Dedifferentiated amniotic fluid mesenchymal stem cell (primary cell): ENCODE measurements around the gene RPS8.
"Not testable (repeated sequence)": the region's sequence is repeated elsewhere in the genome, so short reads cannot be mapped to it uniquely, and the experiment has no call there.

Source experiments
- DNase-seq: peaks from one replicate; pipeline ENCODE4 v3.0.0-alpha.2; 2016; ENCODE audit errors: extremely low spot score

RPS8 gene

GRCh38 chr1:44775078-44775929, at the start of gene RPS8:
Gene RPS8, plus strand, starts transcription at chr1:44775540. Its CDS starts 57 bp downstream, at chr1:44775597.
- peak; percentile 93 for DNase-seq

- DNase-seq: peak; percentile 97
Measured at GRCh38 chr1:44730741-44731512, 44.4 kb upstream of the RPS8 start, which contains the start of gene RNU5D-1. Gene RNU5D-1, minus strand, starts transcription at chr1:44731170.

GRCh38 chr1:44733365-44733764, 42.0 kb upstream of the RPS8 start:
- no peak for DNase-seq

- DNase-seq: no peak
Measured at GRCh38 chr1:44733784-44734183, 41.6 kb upstream of the RPS8 start.

GRCh38 chr1:44735992-44736391, 39.3 kb upstream of the RPS8 start:
- no peak for DNase-seq

GRCh38 chr1:44738953-44739306, 36.4 kb upstream of the RPS8 start:
- not testable (repeated sequence) for DNase-seq

GRCh38 chr1:44739307-44740178, 35.8 kb upstream of the RPS8 start, which contains the start of gene KIF2C:
Gene KIF2C, plus strand, starts transcription at chr1:44739837. Its CDS starts 96 bp downstream, at chr1:44739933.
- peak; percentile 96 for DNase-seq

GRCh38 chr1:44740179-44740617, 35.1 kb upstream of the RPS8 start:
- DNase-seq: no peak

GRCh38 chr1:44743211-44743610, 32.1 kb upstream of the RPS8 start:
- DNase-seq: no peak

GRCh38 chr1:44747878-44748277, 27.5 kb upstream of the RPS8 start:
- DNase-seq: no peak

- DNase-seq: no peak
Measured at GRCh38 chr1:44757420-44757819, 17.9 kb upstream of the RPS8 start.

- no peak for DNase-seq
Measured at GRCh38 chr1:44759077-44759476, 16.3 kb upstream of the RPS8 start.

- no peak for DNase-seq
Measured at GRCh38 chr1:44760876-44761275, 14.5 kb upstream of the RPS8 start.

GRCh38 chr1:44766421-44766820, 8.9 kb upstream of the RPS8 start:
- DNase-seq: not testable (repeated sequence)

- no peak for DNase-seq
Measured at GRCh38 chr1:44775930-44776729, 790 bp downstream of the RPS8 start.

GRCh38 chr1:44776730-44777068, 1.4 kb downstream of the RPS8 start:
- no peak for DNase-seq

- DNase-seq: no peak
Measured at GRCh38 chr1:44777547-44777946, 2.2 kb downstream of the RPS8 start.

- DNase-seq: no peak
Measured at GRCh38 chr1:44777969-44778635, 2.8 kb downstream of the RPS8 start.

- DNase-seq: no peak
Measured at GRCh38 chr1:44778705-44779576, 3.6 kb downstream of the RPS8 start.
